Uterus (tissue), 4 donors: ENCODE data around the gene HLA-G. TPM values are rescaled to one million over a fixed set of nuclear protein-coding genes. Genes with fewer than 3 reads are reported as not detected.
"Not testable (repeated sequence)": the region's sequence is repeated elsewhere in the genome, so short reads cannot be mapped to it uniquely, and the experiment has no call there.

Experiments
- DNase-seq, 2 donors: peaks; one replicate each; pipeline ENCODE4 v3.0.0-alpha.2; 2019 to 2020
- H3K27ac ChIP-seq, 2 donors: fragments of 200-600 bp; sonication (generic); 1 replicate in 1 of 2; 2 replicates in 1 of 2; pipeline ENCODE4 v1.5.1; 2016 to 2018
- H3K27me3 ChIP-seq, 2 donors: fragments of 200-600 bp; sonication (generic); one replicate each; pipeline ENCODE4 v1.5.1; 2018 to 2019; ENCODE audit warnings: control low read depth in 1 of 2
- H3K36me3 ChIP-seq, 2 donors: fragments of 200-600 bp; sonication (generic); one replicate each; pipeline ENCODE4 v1.5.1; 2019; ENCODE audit warnings: control low read depth in 1 of 2
- H3K4me1 ChIP-seq, 2 donors: fragments of 200-600 bp; sonication (generic); one replicate each; pipeline ENCODE4 v1.5.1; 2018 to 2019; ENCODE audit warnings: control low read depth in 1 of 2
- H3K4me3 ChIP-seq, 2 donors: fragments of 200-600 bp; sonication (generic); 1 replicate in 1 of 2; 2 replicates in 1 of 2; pipeline ENCODE4 v1.5.1; 2018 to 2019; ENCODE audit warnings: mild to moderate bottlenecking in 1 of 2
- H3K9me3 ChIP-seq, 2 donors: fragments of 200-600 bp; sonication (generic); one replicate each; pipeline ENCODE4 v1.5.1; 2019; ENCODE audit warnings: control low read depth in 1 of 2
- POLR2A ChIP-seq, 2 donors: fragments of 450-650 bp; IDR thresholded peaks; one replicate each; pipeline ENCODE4 v1.6.1; 2016; ENCODE audit warnings: antibody characterized with exemption in 2 of 2, mild to moderate bottlenecking in 1 of 2, moderate library complexity in 1 of 2
- intact Hi-C: fragments of 100-400 bp; cut with DNase I; formaldehyde crosslinking; loops from one replicate; pipeline ENCODE4 v1.15.1; 2023; ENCODE audit warnings: low total_unique reads
- small RNA-seq: library from RNA; depleted of rRNA; stranded (forward); fragments of <200 nt; gene quantifications from one replicate; pipeline ENCODE3, GENCODE V24; 2016
- total RNA-seq, 4 donors: library from RNA; depleted of rRNA in 3 of 4; stranded (reverse); fragments of >200 nt in 3 of 4; gene quantifications; one replicate each; pipeline versions ENCODE4 v1.1.0 to v1.2.4, GENCODE V29; 2014 to 2023
- TF ChIP-seq, protein P1 (sequence below), 4 experiments: fragments of 200-600 bp in 2 of 4; fragments of 450-650 bp in 2 of 4; sonication (generic) in 2 of 4; IDR thresholded peaks; one replicate each; pipeline ENCODE4 v1.5.1; 2016 to 2019; ENCODE audit warnings: antibody characterized with exemption in 4 of 4, mild to moderate bottlenecking in 2 of 4, moderate library complexity in 1 of 4
- donor health status: DM: yes; HTN: yes; CAD: no.

HLA-G gene
- total RNA-seq, 4 donors from 2014 or later = 0.52 TPM; not detected in 3

DNA sequence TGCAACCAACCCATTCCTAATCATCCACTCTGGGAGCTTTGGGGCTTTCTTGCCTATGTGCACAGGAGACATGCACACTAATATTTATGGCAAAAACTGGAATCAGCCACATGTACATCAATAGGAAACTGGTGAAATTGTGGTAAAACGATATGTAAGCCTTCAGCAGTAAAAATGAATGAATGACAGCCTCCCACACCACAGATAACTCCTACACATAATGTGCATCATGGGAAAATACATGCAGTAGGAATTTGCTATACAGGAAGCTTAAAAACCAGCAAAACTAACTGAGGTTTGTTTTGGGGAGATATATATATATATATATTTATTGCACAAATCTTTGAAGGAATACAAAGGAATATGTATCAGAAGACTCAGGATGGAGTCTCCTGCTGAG lies 47.6 kb downstream of the HLA-G start:
- no peak overlapping the region for H3K27ac ChIP-seq
- intact Hi-C loops = no loop called here
- no peaks in the 10 kb centered on the region for H3K9me3 ChIP-seq
- H3K4me1 ChIP-seq = no peaks in the 10 kb centered on the region
- DNase-seq = no peak
- TF ChIP-seq, protein P1, sequence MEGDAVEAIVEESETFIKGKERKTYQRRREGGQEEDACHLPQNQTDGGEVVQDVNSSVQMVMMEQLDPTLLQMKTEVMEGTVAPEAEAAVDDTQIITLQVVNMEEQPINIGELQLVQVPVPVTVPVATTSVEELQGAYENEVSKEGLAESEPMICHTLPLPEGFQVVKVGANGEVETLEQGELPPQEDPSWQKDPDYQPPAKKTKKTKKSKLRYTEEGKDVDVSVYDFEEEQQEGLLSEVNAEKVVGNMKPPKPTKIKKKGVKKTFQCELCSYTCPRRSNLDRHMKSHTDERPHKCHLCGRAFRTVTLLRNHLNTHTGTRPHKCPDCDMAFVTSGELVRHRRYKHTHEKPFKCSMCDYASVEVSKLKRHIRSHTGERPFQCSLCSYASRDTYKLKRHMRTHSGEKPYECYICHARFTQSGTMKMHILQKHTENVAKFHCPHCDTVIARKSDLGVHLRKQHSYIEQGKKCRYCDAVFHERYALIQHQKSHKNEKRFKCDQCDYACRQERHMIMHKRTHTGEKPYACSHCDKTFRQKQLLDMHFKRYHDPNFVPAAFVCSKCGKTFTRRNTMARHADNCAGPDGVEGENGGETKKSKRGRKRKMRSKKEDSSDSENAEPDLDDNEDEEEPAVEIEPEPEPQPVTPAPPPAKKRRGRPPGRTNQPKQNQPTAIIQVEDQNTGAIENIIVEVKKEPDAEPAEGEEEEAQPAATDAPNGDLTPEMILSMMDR (IDR thresholded peaks at IDR 0.05) = no peak
- TF ChIP-seq POLR2A (IDR thresholded peaks at IDR 0.05) = no peak
- no peaks in the 10 kb centered on the region for H3K36me3 ChIP-seq
- H3K27me3 ChIP-seq = no peaks in the 10 kb centered on the region
- no peak overlapping the region for H3K4me3 ChIP-seq

DNA sequence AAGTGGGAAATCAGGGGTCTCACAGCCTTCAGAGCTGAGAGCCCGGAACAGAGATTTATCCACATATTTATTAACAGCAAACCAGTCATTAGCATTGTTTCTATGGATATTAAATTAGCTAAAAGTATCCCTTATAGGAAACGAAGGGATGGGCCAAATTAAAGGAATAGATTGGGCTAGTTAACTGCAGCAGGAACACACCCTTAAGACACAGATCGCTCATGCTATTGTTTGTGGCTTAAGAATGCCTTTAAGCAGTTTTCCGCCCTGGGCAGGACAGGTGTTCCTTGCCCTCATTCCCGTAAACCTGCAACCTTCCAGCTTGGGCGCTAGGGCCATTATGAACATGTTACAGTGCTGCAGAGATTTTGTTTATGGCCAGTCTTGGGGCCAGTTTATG lies 48.1 kb downstream of the HLA-G start:
- H3K4me1 ChIP-seq, H3K4me3 ChIP-seq, DNase-seq, H3K9me3 ChIP-seq, H3K27ac ChIP-seq, H3K36me3 ChIP-seq, H3K27me3 ChIP-seq, intact Hi-C loops: not testable (repeated sequence)

Small RNA genes lying within 50 kb of the gene (small RNA-seq; reads per million reads assigned to genes)
- not detected for gene MICG

Other genes starting within 250 kb of the HLA-G start
- gene OR2H2, start 242.7 kb upstream of the HLA-G start, total RNA-seq = not detected
- gene GABBR1, start 194.6 kb upstream of the HLA-G start, total RNA-seq = 100 to 1,000 TPM in 1 of 4 donors, 10 to 100 TPM in 3; 29.4 to 184 (median 44.6) TPM
- gene MOG, start 170.7 kb upstream of the HLA-G start, total RNA-seq = not detected
- under 1 TPM in 1 of 4 donors, not detected in 3; 0.24 TPM for gene ZFP57, start 146.7 kb upstream of the HLA-G start, total RNA-seq
- gene HLA-F, start 104.4 kb upstream of the HLA-G start, total RNA-seq = 100 to 1,000 TPM in 2 of 4 donors, 10 to 100 TPM in 2; 14.2 to 146 (median 104) TPM
- 100 to 1,000 TPM; 160 to 722 (median 625) TPM for gene HLA-A, start 114.7 kb downstream of the HLA-G start, total RNA-seq
- gene POLR1H, start 233.4 kb downstream of the HLA-G start, total RNA-seq = 100 to 1,000 TPM in 1 of 4 donors, 10 to 100 TPM in 3; 21.2 to 121 (median 33.4) TPM
- 10 to 100 TPM in 3 of 4 donors, 1 to 10 TPM in 1; 7.9 to 47.9 (median 23.3) TPM for gene PPP1R11, start 239.4 kb downstream of the HLA-G start, total RNA-seq
- under 1 TPM in 2 of 4 donors, not detected in 2; 0.21 to 0.83 TPM for gene RNF39, start 247.9 kb downstream of the HLA-G start, total RNA-seq